Measurements from ENCODE around the gene RAB17.

The RAB17 gene

GRCh38 chr2:237546040-237546875 is 44.3 kb downstream of the RAB17 start:
- no peak for TF ChIP-seq CTCF (IDR thresholded peaks at IDR 0.05; ENCODE audit: insufficient read depth, missing control alignments)
- FAIRE-seq (no peak), DNase-seq (ENCODE audit: insufficient read length, low spot score) (no peak)

GRCh38 chr2:237542001-237542704 is 48.4 kb downstream of the RAB17 start:
- FAIRE-seq = no peak
- TF ChIP-seq CTCF (IDR thresholded peaks at IDR 0.05; ENCODE audit: insufficient read depth, missing control alignments) = no peak
- no peak for DNase-seq (ENCODE audit: insufficient read length, low spot score)

- TF ChIP-seq CTCF (IDR thresholded peaks at IDR 0.05; ENCODE audit: insufficient read depth, missing control alignments) = no peak
- FAIRE-seq = no peak
- no peak for DNase-seq (ENCODE audit: insufficient read length, low spot score)
These were observed 49.3 kb downstream of the RAB17 start for GRCh38 chr2:237541243-237541642.

GRCh38 chr2:237540823-237541222 is 49.7 kb downstream of the RAB17 start:
- no peak for DNase-seq (ENCODE audit: insufficient read length, low spot score)
- TF ChIP-seq CTCF (IDR thresholded peaks at IDR 0.05; ENCODE audit: insufficient read depth, missing control alignments) = no peak
- no peak for FAIRE-seq

- DNase-seq (ENCODE audit: insufficient read length, low spot score) (no peak), FAIRE-seq (no peak)
- no peak for TF ChIP-seq CTCF (IDR thresholded peaks at IDR 0.05; ENCODE audit: insufficient read depth, missing control alignments)
These were observed 50.2 kb downstream of the RAB17 start for GRCh38 chr2:237540223-237540775.

- TF ChIP-seq CTCF (IDR thresholded peaks at IDR 0.05; ENCODE audit: insufficient read depth, missing control alignments) = no peak
- FAIRE-seq (no peak), DNase-seq (ENCODE audit: insufficient read length, low spot score) (no peak)
These were observed 50.9 kb downstream of the RAB17 start for GRCh38 chr2:237539681-237540080.

Data from D721Med (cell line).